ENCODE results near the gene SAMM50.

SAMM50 gene

GRCh38 chr22:43995798-43996169 is 40.5 kb downstream of the SAMM50 start:
- no peaks in the 10 kb centered on the region for H3K4me1 ChIP-seq (ENCODE audit: insufficient read depth, low read length, poor library complexity, severe bottlenecking)
- H4K20me1 ChIP-seq (ENCODE audit: insufficient read depth, low read length, poor library complexity, severe bottlenecking), result no peaks in the 10 kb centered on the region
- H3F3A ChIP-seq (ENCODE audit: low read depth), result no peaks in the 10 kb centered on the region
- no peak overlapping the region for H3K4me2 ChIP-seq (ENCODE audit: low read depth, low read length, poor library complexity, severe bottlenecking)
- no peaks in the 10 kb centered on the region for H3K9me2 ChIP-seq (replicated peaks; ENCODE audit: low read depth, low read length)
- no peak overlapping the region for H3K4me3 ChIP-seq (ENCODE audit: low read length, poor library complexity, severe bottlenecking)
- no peak overlapping the region for H2AFZ ChIP-seq (ENCODE audit: low read length)
- no peaks in the 10 kb centered on the region for H3K79me2 ChIP-seq (ENCODE audit: insufficient read depth, low read length)
- H3K27me3 ChIP-seq (ENCODE audit: insufficient read depth, low read length, poor library complexity, severe bottlenecking), result no peaks in the 10 kb centered on the region
- no peak overlapping the region for H3K9ac ChIP-seq (ENCODE audit: low read depth, low read length, poor library complexity, severe bottlenecking)
- TF ChIP-seq CTCF (conservative IDR thresholded peaks at IDR 0.05; ENCODE audit: low read length), result no peak
- no peak for TF ChIP-seq EZH2phosphoT487 (IDR thresholded peaks at IDR 0.05; ENCODE audit: borderline replicate concordance)
- no peaks in the 10 kb centered on the region for H3K9me3 ChIP-seq (ENCODE audit: insufficient read depth, low read depth, low read length)
- peaks cover 76% of the 10 kb centered on the region; the same call in 1 of the 2 replicates for H3K36me3 ChIP-seq (ENCODE audit: insufficient read depth, low read length)

GRCh38 chr22:43996170-43996980 is 41.1 kb downstream of the SAMM50 start:
- Histone ChIP-seq H3F3A (ENCODE audit: low read depth) (no peaks in the 10 kb centered on the region), H3K4me2 (ENCODE audit: low read depth, low read length, poor library complexity, severe bottlenecking) (no peak overlapping the region), H4K20me1 (ENCODE audit: insufficient read depth, low read length, poor library complexity, severe bottlenecking) (no peaks in the 10 kb centered on the region), H2AFZ (ENCODE audit: low read length) (no peak overlapping the region), H3K4me1 (ENCODE audit: insufficient read depth, low read length, poor library complexity, severe bottlenecking) (no peaks in the 10 kb centered on the region), H3K36me3 (ENCODE audit: insufficient read depth, low read length) (peaks cover 71% of the 10 kb centered on the region; the same call in 1 of the 2 replicates), H3K79me2 (ENCODE audit: insufficient read depth, low read length) (no peaks in the 10 kb centered on the region), H3K4me3 (ENCODE audit: low read length, poor library complexity, severe bottlenecking) (no peak overlapping the region), H3K9me2 (replicated peaks; ENCODE audit: low read depth, low read length) (no peaks in the 10 kb centered on the region), H3K27me3 (ENCODE audit: insufficient read depth, low read length, poor library complexity, severe bottlenecking) (no peaks in the 10 kb centered on the region), H3K9ac (ENCODE audit: low read depth, low read length, poor library complexity, severe bottlenecking) (no peak overlapping the region), H3K9me3 (ENCODE audit: insufficient read depth, low read depth, low read length) (no peaks in the 10 kb centered on the region)
- TF ChIP-seq EZH2phosphoT487 (IDR thresholded peaks at IDR 0.05; ENCODE audit: borderline replicate concordance) (no peak), CTCF (conservative IDR thresholded peaks at IDR 0.05; ENCODE audit: low read length) (no peak)

GRCh38 chr22:43996981-43997265 is 41.7 kb downstream of the SAMM50 start:
- no peak overlapping the region for H3K9ac ChIP-seq (ENCODE audit: low read depth, low read length, poor library complexity, severe bottlenecking)
- no peak overlapping the region for H2AFZ ChIP-seq (ENCODE audit: low read length)
- H3K36me3 ChIP-seq (ENCODE audit: insufficient read depth, low read length), result peaks cover 65% of the 10 kb centered on the region; the same call in 1 of the 2 replicates
- H3K9me3 ChIP-seq (ENCODE audit: insufficient read depth, low read depth, low read length), result no peaks in the 10 kb centered on the region
- no peaks in the 10 kb centered on the region for H3F3A ChIP-seq (ENCODE audit: low read depth)
- TF ChIP-seq EZH2phosphoT487 (IDR thresholded peaks at IDR 0.05; ENCODE audit: borderline replicate concordance) (no peak), CTCF (conservative IDR thresholded peaks at IDR 0.05; ENCODE audit: low read length) (no peak)
- H3K79me2 ChIP-seq (ENCODE audit: insufficient read depth, low read length), result no peaks in the 10 kb centered on the region
- no peak overlapping the region for H3K4me2 ChIP-seq (ENCODE audit: low read depth, low read length, poor library complexity, severe bottlenecking)
- H3K4me1 ChIP-seq (ENCODE audit: insufficient read depth, low read length, poor library complexity, severe bottlenecking), result no peaks in the 10 kb centered on the region
- H3K27me3 ChIP-seq (ENCODE audit: insufficient read depth, low read length, poor library complexity, severe bottlenecking), result no peaks in the 10 kb centered on the region
- no peak overlapping the region for H3K4me3 ChIP-seq (ENCODE audit: low read length, poor library complexity, severe bottlenecking)
- H4K20me1 ChIP-seq (ENCODE audit: insufficient read depth, low read length, poor library complexity, severe bottlenecking), result no peaks in the 10 kb centered on the region
- H3K9me2 ChIP-seq (replicated peaks; ENCODE audit: low read depth, low read length), result no peaks in the 10 kb centered on the region

All from Loucy (cell line).